Measurements from ENCODE around the gene KITLG.
"Not testable (repeated sequence)": the region's sequence is repeated elsewhere in the genome, so short reads cannot be mapped to it uniquely, and the experiment has no call there.

The KITLG gene

GRCh38 chr12:88538697-88539096, 41.6 kb downstream of the KITLG start:
- DNase-seq: no peak

- no peak for DNase-seq
Observed at GRCh38 chr12:88538250-88538649, 42.0 kb downstream of the KITLG start.

- no peak for DNase-seq
Observed at GRCh38 chr12:88530868-88531267, 49.4 kb downstream of the KITLG start.

- no peak for DNase-seq
Observed at GRCh38 chr12:88529531-88530488, 50.5 kb downstream of the KITLG start.

GRCh38 chr12:88522961-88523360, 57.3 kb downstream of the KITLG start:
- DNase-seq: no peak

- DNase-seq: no peak
Observed at GRCh38 chr12:88520436-88520820, 59.8 kb downstream of the KITLG start.

- DNase-seq: no peak
Observed at GRCh38 chr12:88519802-88520435, 60.4 kb downstream of the KITLG start.

GRCh38 chr12:88518863-88519403, 61.3 kb downstream of the KITLG start:
- DNase-seq: no peak

- DNase-seq: no peak
Observed at GRCh38 chr12:88516811-88517210, 63.5 kb downstream of the KITLG start.

GRCh38 chr12:88510843-88511242, 69.4 kb downstream of the KITLG start:
- DNase-seq: no peak

GRCh38 chr12:88509851-88510250, 70.4 kb downstream of the KITLG start:
- no peak for DNase-seq

GRCh38 chr12:88509347-88509746, 70.9 kb downstream of the KITLG start:
- no peak for DNase-seq

GRCh38 chr12:88507851-88508250, 72.4 kb downstream of the KITLG start:
- not testable (repeated sequence) for DNase-seq

GRCh38 chr12:88507270-88507669, 73.0 kb downstream of the KITLG start:
- DNase-seq: no peak

GRCh38 chr12:88505696-88506095, 74.6 kb downstream of the KITLG start:
- no peak for DNase-seq

GRCh38 chr12:88503281-88503703, 77.0 kb downstream of the KITLG start:
- no peak for DNase-seq

GRCh38 chr12:88501972-88502938, 78.0 kb downstream of the KITLG start:
- DNase-seq: no peak

GRCh38 chr12:88496891-88497371, 83.3 kb downstream of the KITLG start:
- no peak for DNase-seq

GRCh38 chr12:88496429-88496828, 83.8 kb downstream of the KITLG start:
- no peak for DNase-seq

GRCh38 chr12:88495031-88495430, 85.2 kb downstream of the KITLG start:
- no peak for DNase-seq

GRCh38 chr12:88494520-88494919, 85.8 kb downstream of the KITLG start:
- no peak for DNase-seq

- no peak for DNase-seq
Observed at GRCh38 chr12:88493636-88494035, 86.6 kb downstream of the KITLG start.

- no peak for DNase-seq
Observed at GRCh38 chr12:88490425-88490824, 89.8 kb downstream of the KITLG start.
